ELR (cell line): ENCODE measurements around the gene KCNIP3.
"Not testable (repeated sequence)": the region's sequence is repeated elsewhere in the genome, so short reads cannot be mapped to it uniquely, and the experiment has no call there.

Source experiments
- DNase-seq: peaks from one replicate; pipeline ENCODE4 v3.0.0-alpha.2; 2015; ENCODE audit warnings: low read depth

Gene KCNIP3

GRCh38 chr2:95296880-95297487 is at the start of gene KCNIP3:
Gene KCNIP3 (plus strand): TSS chr2:95297347. CDS start chr2:95297439, 92 bp downstream.
- DNase-seq = no peak

GRCh38 chr2:95258271-95258670 is 38.9 kb upstream of the KCNIP3 start:
- DNase-seq = no peak

- no peak for DNase-seq
Measured at GRCh38 chr2:95260028-95261023, 36.8 kb upstream of the KCNIP3 start.

GRCh38 chr2:95261602-95262001 is 35.5 kb upstream of the KCNIP3 start:
- DNase-seq = no peak

GRCh38 chr2:95262896-95263542 is 34.1 kb upstream of the KCNIP3 start:
- peak; percentile 17 for DNase-seq

- DNase-seq = no peak
Measured at GRCh38 chr2:95264624-95265023, 32.5 kb upstream of the KCNIP3 start.

- no peak for DNase-seq
Measured at GRCh38 chr2:95265182-95265581, 32.0 kb upstream of the KCNIP3 start.

GRCh38 chr2:95266781-95267430 is 30.2 kb upstream of the KCNIP3 start:
- no peak for DNase-seq

GRCh38 chr2:95267458-95268210 is 29.5 kb upstream of the KCNIP3 start:
- peak; percentile 52 for DNase-seq

GRCh38 chr2:95268211-95269035 is 28.7 kb upstream of the KCNIP3 start:
- no peak for DNase-seq

- no peak for DNase-seq
Measured at GRCh38 chr2:95269036-95269680, 28.0 kb upstream of the KCNIP3 start.

- not testable (repeated sequence) for DNase-seq
Measured at GRCh38 chr2:95269745-95270144, 27.4 kb upstream of the KCNIP3 start.

- no peak for DNase-seq
Measured at GRCh38 chr2:95270541-95271081, 26.5 kb upstream of the KCNIP3 start.

- DNase-seq = no peak
Measured at GRCh38 chr2:95271381-95271971, 25.7 kb upstream of the KCNIP3 start.

GRCh38 chr2:95272299-95272751 is 24.8 kb upstream of the KCNIP3 start:
- DNase-seq = no peak

- DNase-seq = peak; percentile 27
Measured at GRCh38 chr2:95272781-95273180, 24.4 kb upstream of the KCNIP3 start.

GRCh38 chr2:95273566-95274290 is 23.4 kb upstream of the KCNIP3 start:
- DNase-seq = no peak
